ENCODE results near the gene F13A1.
A peak's percentile ranks its signal among the peaks of the same experiment; 100 is the strongest.

The F13A1 gene

GRCh38 chr6:6243846-6244245, 76.6 kb downstream of the F13A1 start:
- DNase-seq = no peak

- no peak for DNase-seq
Measured at GRCh38 chr6:6239598-6240581, 80.6 kb downstream of the F13A1 start.

- DNase-seq = no peak
Measured at GRCh38 chr6:6236730-6237469, 83.6 kb downstream of the F13A1 start.

DNA sequence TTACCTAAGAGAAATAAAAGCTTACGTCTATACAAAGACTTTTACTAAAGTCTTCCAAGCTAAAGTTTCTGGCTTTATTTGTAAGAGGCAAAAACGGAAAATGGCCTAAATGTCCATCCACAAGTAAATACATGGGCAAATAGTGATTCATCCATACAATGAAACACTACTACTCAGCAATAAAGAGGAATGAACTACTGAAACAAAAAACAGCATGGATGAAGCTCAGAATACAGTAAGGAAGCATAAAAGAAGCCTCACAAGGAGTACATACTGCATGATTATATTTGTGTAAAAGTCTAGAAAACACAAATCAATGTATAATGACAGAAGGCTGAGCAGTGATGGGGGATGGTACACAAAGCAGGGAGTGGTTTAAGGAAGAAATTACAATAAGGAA, 84.7 kb downstream of the F13A1 start:
- no peak for DNase-seq

DNA sequence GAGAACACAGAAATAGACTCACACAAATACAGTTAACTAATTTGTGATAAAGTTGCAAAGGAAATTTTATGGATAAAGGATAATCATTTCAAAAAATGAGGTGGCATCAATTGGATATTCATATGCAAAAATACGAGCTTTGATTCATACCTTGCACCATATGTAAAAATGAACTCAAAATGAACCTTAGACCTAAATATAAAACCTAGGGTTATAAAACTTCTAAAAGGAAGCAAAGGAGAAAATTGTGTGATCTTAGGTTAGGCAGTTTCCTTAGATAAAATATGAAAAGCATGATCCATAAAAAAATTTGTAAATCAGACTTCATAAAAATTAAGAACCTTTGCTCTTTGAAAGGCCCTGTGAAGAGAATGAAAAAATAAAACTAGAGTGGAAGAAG, 85.5 kb downstream of the F13A1 start:
- no peak for DNase-seq

- DNase-seq = no peak
Measured at GRCh38 chr6:6230286-6230685, 90.2 kb downstream of the F13A1 start.

- no peak for DNase-seq
Measured at GRCh38 chr6:6227896-6228295, 92.6 kb downstream of the F13A1 start.

- DNase-seq = no peak
Measured at GRCh38 chr6:6225885-6226529, 94.5 kb downstream of the F13A1 start.

DNA sequence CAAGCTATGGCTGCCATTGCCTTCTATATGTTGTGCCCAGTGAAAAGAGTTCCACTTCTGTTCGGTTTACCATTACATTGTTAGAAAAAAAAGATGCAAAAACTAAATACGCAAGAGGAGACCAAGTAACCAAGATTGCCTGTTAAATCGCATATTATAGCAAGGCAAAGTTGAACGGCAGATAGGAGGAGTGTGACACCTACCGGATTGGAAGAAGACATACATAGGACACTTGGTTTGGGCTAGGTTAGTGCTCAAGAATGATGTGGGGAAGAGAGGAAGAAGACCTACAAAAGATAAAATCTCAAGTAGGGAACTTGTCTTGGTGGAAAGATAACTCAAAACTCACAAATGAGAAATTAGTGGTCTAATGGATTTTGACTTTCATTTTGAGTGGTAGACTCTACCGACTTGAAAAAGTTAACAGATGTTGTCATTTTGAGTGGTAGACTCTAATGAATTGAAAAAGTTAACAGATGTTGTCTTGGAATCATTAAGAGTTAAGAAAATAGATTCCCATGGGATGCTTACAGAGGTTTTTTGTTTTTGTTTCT, 95.5 kb downstream of the F13A1 start:
- DNase-seq = peak in 1 of 3 experiments; percentile 37

DNA sequence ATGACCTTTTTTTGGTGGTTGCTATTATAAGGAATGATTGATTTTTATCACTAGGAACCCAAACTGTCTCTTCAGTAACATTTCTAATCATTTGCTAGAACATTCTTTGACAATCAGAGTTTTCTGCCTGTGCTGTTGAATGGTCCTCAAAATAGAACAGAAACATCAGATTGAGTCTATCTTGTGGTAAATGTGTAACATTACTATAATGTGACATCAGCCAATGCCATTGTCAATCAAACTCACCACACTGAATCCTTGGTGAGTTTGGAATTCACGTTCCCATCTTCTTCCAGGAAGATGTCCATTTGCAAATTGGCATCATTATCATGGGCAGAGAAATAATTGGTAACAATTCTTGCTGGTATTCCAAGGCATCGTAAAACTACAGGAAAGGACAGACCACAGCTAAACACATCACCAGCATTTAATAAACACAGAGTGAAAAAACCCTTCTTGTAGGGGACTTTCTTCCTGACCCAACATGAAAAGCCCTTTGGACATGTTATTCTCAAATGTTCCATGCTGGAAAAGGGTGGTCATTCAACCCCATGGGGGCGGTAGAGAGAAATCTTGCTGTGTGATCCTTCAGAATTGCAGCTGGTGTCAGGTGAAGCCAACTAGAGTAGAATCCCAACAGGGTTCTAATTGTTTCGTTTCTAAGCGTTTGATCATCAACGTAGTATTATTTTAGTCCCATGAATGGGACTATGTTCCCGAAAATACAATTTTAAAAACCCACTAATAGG, 98.5 kb downstream of the F13A1 start:
- DNase-seq = peak; percentile 5 to 22 (median 12)

DNA sequence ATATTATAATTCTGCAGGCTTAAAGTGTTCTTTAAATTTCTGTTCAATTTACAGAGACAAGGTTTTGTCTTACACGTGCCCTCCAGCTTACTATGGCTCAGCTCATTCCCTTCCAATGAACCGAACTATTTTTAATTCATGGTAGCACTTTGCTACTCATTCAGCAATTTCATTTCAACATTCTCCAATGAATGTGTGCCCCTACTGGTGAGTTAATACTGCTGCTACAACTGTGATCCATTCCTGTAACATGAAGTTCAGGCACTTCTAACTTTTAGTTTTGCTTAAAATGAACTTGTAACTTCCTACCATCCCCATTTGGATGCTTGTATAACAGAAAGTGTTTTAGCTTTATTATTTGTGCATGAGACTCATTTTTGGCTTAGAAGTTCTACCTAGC, 99.7 kb downstream of the F13A1 start:
- DNase-seq = no peak

DNA sequence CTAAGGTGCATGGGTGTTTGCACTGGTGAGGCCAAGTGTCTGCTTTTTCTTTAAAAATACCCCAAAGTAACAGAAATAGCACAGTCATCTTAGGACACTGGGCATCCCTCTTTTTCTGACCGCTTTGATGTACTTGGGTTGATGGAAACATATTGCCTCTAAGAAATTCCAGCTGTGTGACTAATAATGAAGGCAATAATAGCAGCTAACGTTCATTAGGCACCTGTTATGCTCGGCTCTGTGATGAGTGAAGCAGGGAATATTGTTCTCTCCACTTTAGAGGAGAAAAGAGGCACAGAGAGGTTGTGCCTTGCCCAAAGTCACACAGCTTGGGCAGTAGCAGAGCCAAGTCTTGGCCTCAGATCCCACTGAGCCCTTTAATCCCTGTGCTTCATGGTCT, 100.7 kb downstream of the F13A1 start:
- no peak for DNase-seq

DNA sequence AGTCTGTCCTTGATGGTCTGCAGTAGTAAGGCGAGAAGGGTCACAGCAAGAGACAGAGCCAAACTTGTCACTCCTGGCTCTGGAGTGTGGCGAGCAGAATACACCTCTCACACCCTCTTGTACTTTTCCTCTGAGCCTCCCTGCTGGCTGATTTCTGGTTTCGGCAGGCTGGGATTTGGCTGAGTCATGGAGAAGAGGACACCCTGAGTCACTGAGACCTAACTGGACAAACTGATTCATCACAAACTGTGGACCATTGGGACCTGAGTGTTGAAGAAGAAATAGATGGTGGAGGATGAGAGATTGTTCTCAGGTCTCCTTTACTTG, 101.7 kb downstream of the F13A1 start:
- no peak for DNase-seq

- no peak for DNase-seq
Measured at GRCh38 chr6:6217855-6218758, 102.4 kb downstream of the F13A1 start.

- DNase-seq = no peak
Measured at GRCh38 chr6:6210994-6211393, 109.5 kb downstream of the F13A1 start.

- DNase-seq = no peak
Measured at GRCh38 chr6:6202886-6203285, 117.6 kb downstream of the F13A1 start.

DNA sequence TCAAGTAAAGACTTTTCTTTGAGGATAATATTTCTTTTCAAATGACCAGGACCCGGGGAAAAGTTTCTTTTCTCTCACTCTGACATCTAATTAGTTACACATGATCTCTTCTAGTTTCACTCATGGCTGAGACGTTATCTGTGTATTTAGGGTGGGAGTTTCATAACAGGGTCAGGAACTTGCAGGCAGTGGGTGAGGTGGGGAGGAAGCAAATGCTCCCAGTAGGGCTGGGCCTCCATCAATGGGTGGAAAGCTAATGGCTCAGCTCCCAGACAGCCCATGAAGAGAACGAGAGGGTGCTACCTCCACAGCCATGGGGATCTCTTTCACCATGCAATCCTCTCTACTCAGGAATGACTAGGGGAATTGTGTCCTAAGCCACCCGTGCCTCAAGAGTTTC, 119.3 kb downstream of the F13A1 start:
- DNase-seq = no peak

DNA sequence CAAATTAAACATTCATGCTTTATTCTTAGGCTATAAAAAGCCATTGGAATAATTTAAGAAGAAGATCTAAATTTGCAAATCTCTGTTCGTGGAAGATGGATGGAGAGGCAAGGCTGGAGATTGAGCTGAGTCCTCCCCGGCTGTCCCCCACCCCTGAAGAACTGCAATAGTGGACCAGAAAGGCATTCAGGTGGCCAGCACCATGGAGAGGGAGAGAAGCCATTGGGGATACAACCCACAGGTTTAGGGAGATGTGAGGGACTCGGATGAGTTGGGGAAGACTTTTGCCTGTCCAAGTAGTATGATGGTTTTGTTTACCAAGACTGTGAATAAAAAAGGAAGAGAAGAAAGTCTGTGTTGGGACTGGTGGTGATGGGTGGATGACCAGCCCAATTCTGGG, 120.8 kb downstream of the F13A1 start:
- DNase-seq = no peak

DNA sequence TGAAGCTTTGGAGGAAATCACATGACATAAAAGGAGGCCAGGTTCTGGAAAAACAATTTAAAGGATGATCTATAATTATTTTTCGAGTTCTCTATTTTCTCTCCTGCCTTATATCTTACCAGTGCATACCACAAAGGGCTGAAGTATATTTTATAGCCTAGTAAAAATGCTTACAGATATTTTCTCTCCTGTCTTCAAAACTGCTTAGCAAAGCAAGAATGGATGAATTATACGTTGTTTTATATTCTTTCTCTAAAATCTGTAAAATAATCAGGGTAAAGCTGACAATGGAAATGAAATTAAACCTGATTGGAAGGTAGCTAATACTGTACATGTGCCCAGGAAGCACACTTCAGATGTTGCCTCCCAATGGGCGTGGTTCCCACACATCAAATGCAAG, 123.7 kb downstream of the F13A1 start:
- DNase-seq = no peak

- no peak for DNase-seq
Measured at GRCh38 chr6:6195080-6195479, 125.4 kb downstream of the F13A1 start.

GRCh38 chr6:6193221-6193745, 127.2 kb downstream of the F13A1 start:
- DNase-seq = no peak
